Ishikawa (cell line): ENCODE data around the gene CACNA2D3.

Source experiments
- RAD21 ChIP-seq: IDR thresholded peaks from 2 replicates; pipeline ENCODE4 v1.6.1; 2012; ENCODE audit warnings: low read depth
- YY1 ChIP-seq: IDR thresholded peaks from 2 replicates; pipeline ENCODE4 v1.6.1; 2012; ENCODE audit warnings: low read depth
- TF ChIP-seq, protein P1 (sequence below): IDR thresholded peaks from 2 replicates; pipeline ENCODE4 v1.6.1; 2012; ENCODE audit warnings: low read depth, mild to moderate bottlenecking

DNA sequence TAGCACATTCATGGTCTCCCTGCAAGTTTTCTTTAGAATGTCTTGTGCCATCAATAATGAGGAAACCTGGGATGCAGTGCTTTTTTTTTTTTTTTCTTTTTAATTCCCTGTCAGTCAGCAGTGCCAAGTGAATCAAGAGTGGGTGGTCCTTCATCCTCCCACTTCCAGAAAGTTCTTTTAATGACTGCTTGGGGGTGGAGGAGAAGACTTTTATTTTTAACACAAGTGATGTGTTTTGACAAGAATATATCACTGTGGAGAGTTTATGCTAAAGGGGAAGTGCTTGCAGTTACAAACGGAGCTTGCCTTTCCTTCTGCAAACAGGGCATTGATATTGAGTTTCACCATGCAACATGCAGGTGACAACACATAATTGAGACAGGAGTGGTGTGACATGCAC is 69.7 kb downstream of the CACNA2D3 start:
- TF ChIP-seq YY1 (no peak), RAD21 (no peak)
- TF ChIP-seq, protein P1, sequence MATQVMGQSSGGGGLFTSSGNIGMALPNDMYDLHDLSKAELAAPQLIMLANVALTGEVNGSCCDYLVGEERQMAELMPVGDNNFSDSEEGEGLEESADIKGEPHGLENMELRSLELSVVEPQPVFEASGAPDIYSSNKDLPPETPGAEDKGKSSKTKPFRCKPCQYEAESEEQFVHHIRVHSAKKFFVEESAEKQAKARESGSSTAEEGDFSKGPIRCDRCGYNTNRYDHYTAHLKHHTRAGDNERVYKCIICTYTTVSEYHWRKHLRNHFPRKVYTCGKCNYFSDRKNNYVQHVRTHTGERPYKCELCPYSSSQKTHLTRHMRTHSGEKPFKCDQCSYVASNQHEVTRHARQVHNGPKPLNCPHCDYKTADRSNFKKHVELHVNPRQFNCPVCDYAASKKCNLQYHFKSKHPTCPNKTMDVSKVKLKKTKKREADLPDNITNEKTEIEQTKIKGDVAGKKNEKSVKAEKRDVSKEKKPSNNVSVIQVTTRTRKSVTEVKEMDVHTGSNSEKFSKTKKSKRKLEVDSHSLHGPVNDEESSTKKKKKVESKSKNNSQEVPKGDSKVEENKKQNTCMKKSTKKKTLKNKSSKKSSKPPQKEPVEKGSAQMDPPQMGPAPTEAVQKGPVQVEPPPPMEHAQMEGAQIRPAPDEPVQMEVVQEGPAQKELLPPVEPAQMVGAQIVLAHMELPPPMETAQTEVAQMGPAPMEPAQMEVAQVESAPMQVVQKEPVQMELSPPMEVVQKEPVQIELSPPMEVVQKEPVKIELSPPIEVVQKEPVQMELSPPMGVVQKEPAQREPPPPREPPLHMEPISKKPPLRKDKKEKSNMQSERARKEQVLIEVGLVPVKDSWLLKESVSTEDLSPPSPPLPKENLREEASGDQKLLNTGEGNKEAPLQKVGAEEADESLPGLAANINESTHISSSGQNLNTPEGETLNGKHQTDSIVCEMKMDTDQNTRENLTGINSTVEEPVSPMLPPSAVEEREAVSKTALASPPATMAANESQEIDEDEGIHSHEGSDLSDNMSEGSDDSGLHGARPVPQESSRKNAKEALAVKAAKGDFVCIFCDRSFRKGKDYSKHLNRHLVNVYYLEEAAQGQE: no peak
